ENCODE results near the gene NAA25. TPM values are rescaled to one million over a fixed set of nuclear protein-coding genes. Genes with fewer than 3 reads are reported as not detected.

NAA25 gene
- total RNA-seq, 4 donors from 2014 or later: 5.3 to 57.4 (median 33.9) TPM

- H3K4me3 ChIP-seq: no peak overlapping the region
- intact Hi-C loops (cut with DNase I; ENCODE audit: low total_unique reads): no loop called here
- H3K27me3 ChIP-seq: no peaks in the 10 kb centered on the region
- no peak overlapping the region for H3K27ac ChIP-seq
- TF ChIP-seq POLR2A (IDR thresholded peaks at IDR 0.05): no peak
- TF ChIP-seq, protein P1, sequence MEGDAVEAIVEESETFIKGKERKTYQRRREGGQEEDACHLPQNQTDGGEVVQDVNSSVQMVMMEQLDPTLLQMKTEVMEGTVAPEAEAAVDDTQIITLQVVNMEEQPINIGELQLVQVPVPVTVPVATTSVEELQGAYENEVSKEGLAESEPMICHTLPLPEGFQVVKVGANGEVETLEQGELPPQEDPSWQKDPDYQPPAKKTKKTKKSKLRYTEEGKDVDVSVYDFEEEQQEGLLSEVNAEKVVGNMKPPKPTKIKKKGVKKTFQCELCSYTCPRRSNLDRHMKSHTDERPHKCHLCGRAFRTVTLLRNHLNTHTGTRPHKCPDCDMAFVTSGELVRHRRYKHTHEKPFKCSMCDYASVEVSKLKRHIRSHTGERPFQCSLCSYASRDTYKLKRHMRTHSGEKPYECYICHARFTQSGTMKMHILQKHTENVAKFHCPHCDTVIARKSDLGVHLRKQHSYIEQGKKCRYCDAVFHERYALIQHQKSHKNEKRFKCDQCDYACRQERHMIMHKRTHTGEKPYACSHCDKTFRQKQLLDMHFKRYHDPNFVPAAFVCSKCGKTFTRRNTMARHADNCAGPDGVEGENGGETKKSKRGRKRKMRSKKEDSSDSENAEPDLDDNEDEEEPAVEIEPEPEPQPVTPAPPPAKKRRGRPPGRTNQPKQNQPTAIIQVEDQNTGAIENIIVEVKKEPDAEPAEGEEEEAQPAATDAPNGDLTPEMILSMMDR (IDR thresholded peaks at IDR 0.05): no peak
- DNase-seq: no peak
- no peaks in the 10 kb centered on the region for H3K9me3 ChIP-seq
- H3K4me1 ChIP-seq: peaks cover 7 to 8% of the 10 kb centered on the region in 2 donors
- no peaks in the 10 kb centered on the region for H3K36me3 ChIP-seq
These were observed 24.8 kb upstream of the NAA25 start for GRCh38 chr12:112133418-112133817.

GRCh38 chr12:112131686-112132085 lies 23.1 kb upstream of the NAA25 start:
- intact Hi-C loops (cut with DNase I; ENCODE audit: low total_unique reads): no loop called here
- no peak for TF ChIP-seq POLR2A (IDR thresholded peaks at IDR 0.05)
- TF ChIP-seq, protein P1 (IDR thresholded peaks at IDR 0.05): no peak
- H3K27ac ChIP-seq: peak overlapping the region in 1 of 2 donors; percentile 77

GRCh38 chr12:112130441-112130998 lies 21.9 kb upstream of the NAA25 start:
- Histone ChIP-seq H3K4me3 (no peak overlapping the region), H3K27me3 (no peaks in the 10 kb centered on the region), H3K4me1 (peaks cover 8 to 16% of the 10 kb centered on the region in 2 donors), H3K36me3 (no peaks in the 10 kb centered on the region), H3K9me3 (no peaks in the 10 kb centered on the region), H3K27ac (peak overlapping the region; percentile 27 to 77)
- TF ChIP-seq POLR2A (IDR thresholded peaks at IDR 0.05): no peak
- TF ChIP-seq, protein P1 (IDR thresholded peaks at IDR 0.05): no peak
- intact Hi-C loops (cut with DNase I; ENCODE audit: low total_unique reads): no loop called here
- DNase-seq: no peak

More at GRCh38 chr12:112131686-112132085, 23.1 kb upstream of the NAA25 start:
- Histone ChIP-seq H3K4me3 (no peak overlapping the region), H3K4me1 (peaks cover 8 to 10% of the 10 kb centered on the region in 2 donors), H3K9me3 (no peaks in the 10 kb centered on the region), H3K36me3 (no peaks in the 10 kb centered on the region), H3K27me3 (no peaks in the 10 kb centered on the region)
- no peak for DNase-seq

DNA sequence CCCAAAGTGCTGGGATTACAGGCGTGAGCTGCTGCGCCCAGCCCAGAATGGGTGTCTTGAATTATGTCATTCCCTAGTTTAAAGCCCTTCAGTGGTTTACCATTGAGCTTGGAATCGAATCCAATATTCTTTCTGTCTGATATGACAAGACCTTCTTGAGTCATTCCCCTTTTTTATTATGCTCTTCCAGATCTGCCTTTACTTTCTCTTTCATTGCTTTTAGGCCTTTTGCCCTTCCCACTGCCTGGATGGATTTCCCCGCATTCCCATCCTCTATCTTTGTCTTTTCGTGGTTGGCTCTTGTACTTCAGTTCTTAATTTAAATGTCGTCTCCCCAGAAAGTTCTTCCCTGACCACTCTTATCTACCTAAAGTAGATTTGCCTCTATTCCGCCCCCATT lies 18.3 kb upstream of the NAA25 start:
- Histone ChIP-seq H3K27ac (no peak overlapping the region), H3K36me3 (no peaks in the 10 kb centered on the region), H3K9me3 (no peaks in the 10 kb centered on the region), H3K27me3 (no peaks in the 10 kb centered on the region), H3K4me1 (peaks cover 8 to 21% of the 10 kb centered on the region in 2 donors), H3K4me3 (no peak overlapping the region)
- intact Hi-C loops (cut with DNase I; ENCODE audit: low total_unique reads): no loop called here
- TF ChIP-seq, protein P1 (IDR thresholded peaks at IDR 0.05): no peak
- TF ChIP-seq POLR2A (IDR thresholded peaks at IDR 0.05): no peak
- DNase-seq: no peak

- H3K4me1 ChIP-seq: peaks cover 8 to 19% of the 10 kb centered on the region in 2 donors
- peak overlapping the region; percentile 54 to 90 for H3K4me3 ChIP-seq
- peak overlapping the region; percentile 89 to 92 for H3K27ac ChIP-seq
- H3K9me3 ChIP-seq: no peaks in the 10 kb centered on the region
- no peaks in the 10 kb centered on the region for H3K27me3 ChIP-seq
- no peaks in the 10 kb centered on the region for H3K36me3 ChIP-seq
- intact Hi-C loops (cut with DNase I; ENCODE audit: low total_unique reads): no loop called here
- TF ChIP-seq, protein P1 (IDR thresholded peaks at IDR 0.05): no peak
- no peak for TF ChIP-seq POLR2A (IDR thresholded peaks at IDR 0.05)
- no peak for DNase-seq
These were observed 17.4 kb upstream of the NAA25 start for GRCh38 chr12:112126000-112126438.
